B cell (primary cell): ENCODE measurements around the gene AP4M1. TPM values are rescaled to one million over a fixed set of nuclear protein-coding genes. Genes with fewer than 3 reads are reported as not detected.

Source experiments
- ATAC-seq: fragments of 200-7000 bp; cut with Tn5 transposase; one replicate; pipeline ENCODE4 v1.10.0; 2021; ENCODE audit warnings: low read depth, mild to moderate bottlenecking, moderate number of reproducible peaks, moderate library complexity
- CTCF ChIA-PET: fragments of 350-600 bp; sonication (Branson Sonifier 250); formaldehyde crosslinking; loops from one replicate; lab custom pipeline; 2021; ENCODE audit warnings: antibody characterized with exemption, inconsistent platforms; lab: Charles Lee
- POLR2A ChIA-PET: fragments of 350-600 bp; sonication (Branson Sonifier 250); formaldehyde crosslinking; loops from one replicate; lab custom pipeline; 2021; ENCODE audit warnings: antibody characterized with exemption; lab: Charles Lee
- DNase-seq: peaks from one replicate; pipeline ENCODE4 v3.0.0; 2013
- H2AFZ ChIP-seq: 2 replicates; pipeline ENCODE4 v1.6.1; 2012; ENCODE audit warnings: mild to moderate bottlenecking, low read depth, low read length; ENCODE audit not compliant: insufficient read depth, poor library complexity, severe bottlenecking
- H3K27ac ChIP-seq, 2 donors: 1 replicate in 1 of 2; 2 replicates in 1 of 2; pipeline ENCODE4 v1.5.1; 2012 to 2013; ENCODE audit warnings: low read length in 2 of 2, mild to moderate bottlenecking in 2 of 2, moderate library complexity in 1 of 2
- H3K27me3 ChIP-seq, 4 experiments: fragments of 200-600 bp in 1 of 4; sonication (generic) in 1 of 4; replicated peaks in 1 of 4; 1 replicate in 2 of 4; 2 replicates in 2 of 4; pipeline versions ENCODE4 v1.6.1 to v1.7.0; 2013 to 2016; ENCODE audit warnings: low read length in 3 of 4, mild to moderate bottlenecking in 2 of 4, mixed read lengths in 1 of 4, moderate library complexity in 1 of 4; ENCODE audit not compliant: insufficient read depth in 4 of 4, control insufficient read depth in 3 of 4; ENCODE audit errors: control extremely low read depth in 1 of 4
- H3K36me3 ChIP-seq, 2 experiments: replicated peaks in 1 of 2; 1 replicate in 1 of 2; 2 replicates in 1 of 2; pipeline versions ENCODE4 v1.6.1 to v1.7.1; 2013; ENCODE audit warnings: low read length in 1 of 2; ENCODE audit not compliant: insufficient read depth in 2 of 2, control insufficient read depth in 1 of 2; ENCODE audit errors: control extremely low read depth in 1 of 2, extremely low read depth in 1 of 2
- H3K4me1 ChIP-seq, 2 donors: fragments of 200-600 bp in 1 of 2; sonication (generic) in 1 of 2; 1 replicate in 1 of 2; 2 replicates in 1 of 2; pipeline versions ENCODE4 v1.5.1 to v1.6.1; 2013 to 2017; ENCODE audit warnings: low read length in 2 of 2; ENCODE audit not compliant: control insufficient read depth in 2 of 2, insufficient read depth in 2 of 2
- H3K4me2 ChIP-seq: replicated peaks from 2 replicates; pipeline ENCODE3; 2012; ENCODE audit warnings: mild to moderate bottlenecking, low read depth, low read length; ENCODE audit not compliant: poor library complexity, severe bottlenecking
- H3K4me3 ChIP-seq, 5 experiments: fragments of 200-600 bp in 1 of 5; sonication (generic) in 1 of 5; 1 replicate in 3 of 5; 2 replicates in 2 of 5; pipeline versions ENCODE4 v1.5.1 to v1.7.0; 2011 to 2016; ENCODE audit warnings: low read length in 4 of 5, mild to moderate bottlenecking in 4 of 5, low read depth in 2 of 5, control low read depth in 1 of 5, moderate library complexity in 1 of 5; ENCODE audit not compliant: insufficient read depth in 1 of 5; ENCODE audit errors: control extremely low read depth in 1 of 5, extremely low read depth in 1 of 5
- H3K79me2 ChIP-seq: fragments of 200-600 bp; sonication (generic); one replicate; pipeline ENCODE4 v1.6.0; 2016; ENCODE audit warnings: low read length; ENCODE audit not compliant: control insufficient read depth, insufficient read depth
- H3K9ac ChIP-seq: fragments of 200-600 bp; sonication (generic); 2 replicates; pipeline ENCODE4 v1.6.1; 2017; ENCODE audit warnings: mild to moderate bottlenecking, low read length, moderate library complexity
- H3K9me3 ChIP-seq, 3 donors: one replicate each; pipeline versions ENCODE4 v1.6.1 to v1.7.1; 2013; ENCODE audit warnings: low read length in 2 of 3; ENCODE audit not compliant: control insufficient read depth in 2 of 3, insufficient read depth in 1 of 3; ENCODE audit errors: control extremely low read depth in 1 of 3
- H4K20me1 ChIP-seq: 2 replicates; pipeline ENCODE4 v1.6.0; 2012; ENCODE audit warnings: mild to moderate bottlenecking, low read length; ENCODE audit not compliant: insufficient read depth, control insufficient read depth, poor library complexity, severe bottlenecking
- H3K27ac Mint-ChIP-seq: one replicate; pipeline ENCODE4 v1.8.0; 2021; ENCODE audit warnings: mixed read lengths
- H3K27me3 Mint-ChIP-seq: one replicate; pipeline ENCODE4 v1.8.0; 2021; ENCODE audit warnings: mixed read lengths
- H3K4me1 Mint-ChIP-seq: one replicate; pipeline ENCODE4 v1.8.0; 2021; ENCODE audit warnings: mixed read lengths
- H3K4me3 Mint-ChIP-seq: one replicate; pipeline ENCODE4 v1.8.0; 2021; ENCODE audit warnings: mixed read lengths
- H3K9me3 Mint-ChIP-seq: one replicate; pipeline ENCODE4 v1.8.0; 2022; ENCODE audit warnings: mixed read lengths; ENCODE audit not compliant: insufficient read depth
- CTCF ChIP-seq: fragments of 200-600 bp; IDR thresholded peaks from one replicate; pipeline ENCODE4 v1.8.0; 2022; ENCODE audit warnings: antibody characterized with exemption, mild to moderate bottlenecking
- EZH2 ChIP-seq: IDR thresholded peaks from 2 replicates; pipeline ENCODE4 v1.6.1; 2012; ENCODE audit warnings: borderline replicate concordance, low read depth, mild to moderate bottlenecking, moderate library complexity, low read length; ENCODE audit not compliant: insufficient read depth, poor library complexity, severe bottlenecking
- WGBS: methylation state at CpG from one replicate; pipeline ENCODE4 v1.1.5; 2013; ENCODE audit warnings: missing lambda C conversion rate; ENCODE audit not compliant: insufficient coverage; 5-methylcytosine and 5-hydroxymethylcytosine counted together
- intact Hi-C: fragments of 100-400 bp; cut with micrococcal nuclease; formaldehyde crosslinking; loops from one replicate; pipeline ENCODE4 v1.10.0; 2022
- polyA plus RNA-seq: library from polyadenylated mRNA; depleted of rRNA; stranded (reverse); fragments of >200 nt; gene quantifications from 2 replicates; pipeline ENCODE4 v1.2.3, GENCODE V29; 2012
- total RNA-seq, 2 donors: library from RNA; stranded (reverse); fragments of 120-200 nt in 1 of 2; gene quantifications; 1 replicate in 1 of 2; 2 replicates in 1 of 2; pipeline versions ENCODE4 v1.2.3 to v1.2.4, GENCODE V29; 2013 to 2022

The AP4M1 gene
- total and polyA plus RNA-seq, 2 donors (not counting 1 experiment from before 2014, with no cell fraction given), result 9.0 to 17.6 TPM

- intact Hi-C loops, result loop anchor here (1.0 to 10.0 kb wide), 14 partner anchors 8 to 593 kb away; partner anchors contain the start of genes AP4M1, CNPY4, FBXO24 and GNB2
- peak within 1 kb of the TSS; percentile 73 for H3K9ac ChIP-seq
- peak within 1 kb of the TSS; percentile 67 for H2AFZ ChIP-seq
- H3K4me2 ChIP-seq, result peak within 1 kb of the TSS; percentile 72
- H3K27me3 ChIP-seq, result no peaks in the 10 kb centered on the region
- peak; percentile 96 for TF ChIP-seq CTCF
- TF ChIP-seq EZH2, result no peak
- Mint-ChIP-seq H3K27ac (peak within 1 kb of the TSS; percentile 91), H3K4me3 (peak within 1 kb of the TSS; percentile 86), H3K4me1 (peaks cover 32% of the 10 kb centered on the region), H3K9me3 (no peaks in the 10 kb centered on the region), H3K27me3 (no peaks in the 10 kb centered on the region)
- peaks cover 3 to 17% of the 10 kb centered on the region in 2 experiments for H3K36me3 ChIP-seq
- H4K20me1 ChIP-seq, result peaks cover 27% of the 10 kb centered on the region
- H3K4me1 ChIP-seq, result peaks cover 16 to 24% of the 10 kb centered on the region in 2 donors
- H3K9me3 ChIP-seq, result no peaks in the 10 kb centered on the region
- H3K79me2 ChIP-seq, result peaks cover 29% of the 10 kb centered on the region
- peak within 1 kb of the TSS; percentile 70 to 84 (median 79) for H3K4me3 ChIP-seq
- DNase-seq (peak; percentile 99), ATAC-seq (peak; percentile 77)
- POLR2A ChIA-PET, result interaction anchor here (0.9 to 2.1 kb wide), 13 partner anchors 19 to 347 kb away, joined by 3 to 19 read pairs (median 6); partner anchors contain the start of genes AP4M1, LAMTOR4, MBLAC1 and MCM7
- under 1% methylated on average over 46 of the region's 55 CpGs for WGBS
- CTCF ChIA-PET, result interaction anchor here (0.6 to 2.0 kb wide), 7 partner anchors 18 to 130 kb away, joined by 3 to 19 read pairs (median 6); partner anchors contain the start of genes AP4M1, MBLAC1 and MCM7
- H3K27ac ChIP-seq, result peak within 1 kb of the TSS; percentile 81 to 91
Measured at GRCh38 chr7:100081535-100082102, 19.8 kb upstream of the AP4M1 start, which contains the start of gene ZNF3. Gene ZNF3, minus strand, starts transcription at chr7:100081723. Its CDS starts 4,366 bp downstream, at chr7:100077357.
